GM21825 (cell line): ENCODE measurements around the gene SP1.
A peak's percentile ranks its signal among the peaks of the same experiment; 100 is the strongest.
"Not testable (repeated sequence)": the region's sequence is repeated elsewhere in the genome, so short reads cannot be mapped to it uniquely, and the experiment has no call there.

ENCODE experiments used
- ATAC-seq: cut with Tn5 transposase; IDR thresholded peaks from one replicate; pipeline ENCODE4 v1.9.1; 2021; ENCODE audit warnings: mild to moderate bottlenecking, moderate library complexity; ENCODE audit not compliant: unreplicated experiment

SP1 gene

GRCh38 chr12:53444593-53445325 lies 64.8 kb downstream of the SP1 start:
- ATAC-seq: not testable (repeated sequence)

- ATAC-seq: no peak
Measured at GRCh38 chr12:53450936-53451335, 71.0 kb downstream of the SP1 start.

GRCh38 chr12:53451661-53452158 lies 71.7 kb downstream of the SP1 start, which contains the start of gene PCBP2:
PCBP2 (plus strand) TSS chr12:53452102; CDS start chr12:53454801, 2,699 bp downstream.
- ATAC-seq: peak; percentile 96

- ATAC-seq: peak; percentile 34
Measured at GRCh38 chr12:53452159-53453077, 72.4 kb downstream of the SP1 start.

GRCh38 chr12:53453953-53454640 lies 74.1 kb downstream of the SP1 start:
- ATAC-seq: no peak

GRCh38 chr12:53454707-53455106 lies 74.7 kb downstream of the SP1 start:
- no peak for ATAC-seq

- no peak for ATAC-seq
Measured at GRCh38 chr12:53456654-53457366, 76.8 kb downstream of the SP1 start.

GRCh38 chr12:53459097-53459496 lies 79.1 kb downstream of the SP1 start:
- no peak for ATAC-seq

GRCh38 chr12:53461059-53461458 lies 81.1 kb downstream of the SP1 start:
- ATAC-seq: no peak

GRCh38 chr12:53461591-53461990 lies 81.6 kb downstream of the SP1 start:
- ATAC-seq: no peak

- ATAC-seq: no peak
Measured at GRCh38 chr12:53462935-53463334, 83.0 kb downstream of the SP1 start.

- no peak for ATAC-seq
Measured at GRCh38 chr12:53463802-53464560, 84.0 kb downstream of the SP1 start.

- ATAC-seq: no peak
Measured at GRCh38 chr12:53464685-53465418, 84.9 kb downstream of the SP1 start.

- no peak for ATAC-seq
Measured at GRCh38 chr12:53465679-53466078, 85.7 kb downstream of the SP1 start.
